SKM-1 treated with dmso at 0.1 percent for 144 hours (cell line): ENCODE data around the gene GPC1.

ENCODE experiments used
- DNase-seq: peaks from one replicate; lab custom pipeline; 2025; ENCODE audit not compliant: unreplicated experiment; lab: John Stamatoyannopoulos, UW

Gene GPC1

DNA sequence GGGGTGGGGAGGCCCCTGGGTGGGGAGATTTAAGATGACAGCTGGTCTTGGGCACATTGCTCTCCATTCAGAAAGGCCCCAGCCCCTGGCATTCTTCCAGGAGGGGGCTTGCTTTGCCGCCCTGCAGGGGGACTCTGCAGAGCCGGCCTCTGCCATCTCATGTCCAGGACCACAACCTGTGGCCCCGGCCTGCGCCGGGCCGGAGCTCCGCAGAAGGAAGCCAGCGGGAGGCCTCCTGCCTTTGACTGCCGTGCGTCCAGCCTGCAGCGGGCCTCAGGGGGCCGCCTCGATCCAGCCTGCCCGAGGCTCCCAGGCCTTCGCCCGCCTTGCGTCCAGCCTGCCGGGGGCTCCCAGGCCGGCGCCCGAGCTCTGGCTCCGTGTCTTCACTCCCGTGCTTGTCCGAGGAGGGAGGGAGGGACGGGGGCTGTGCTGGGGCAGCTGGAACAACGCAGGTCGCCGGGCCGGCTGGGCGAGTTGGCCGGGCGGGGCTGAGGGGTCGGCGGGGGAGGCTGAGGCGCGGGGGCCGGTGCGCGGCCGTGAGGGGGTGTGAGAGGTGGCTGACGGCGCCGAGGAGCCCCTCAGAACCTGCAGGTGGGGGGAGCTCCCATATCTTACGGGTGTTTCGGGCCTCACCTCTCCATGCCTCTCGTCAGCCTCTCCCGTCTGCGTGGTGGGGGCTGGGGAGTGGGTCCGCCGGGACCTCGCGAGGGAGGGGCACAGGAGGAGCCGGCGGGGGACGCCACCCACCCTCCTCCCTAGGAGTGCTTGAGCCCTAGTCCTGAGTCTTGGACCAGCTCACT is 20.4 kb downstream of the GPC1 start:
- no peak for DNase-seq

- DNase-seq = no peak
Observed at GRCh38 chr2:240456447-240457222, 21.2 kb downstream of the GPC1 start.

- no peak for DNase-seq
Observed at GRCh38 chr2:240457223-240458043, 22.0 kb downstream of the GPC1 start.

GRCh38 chr2:240458044-240458899 is 22.8 kb downstream of the GPC1 start:
- no peak for DNase-seq

- no peak for DNase-seq
Observed at GRCh38 chr2:240458900-240459391, 23.5 kb downstream of the GPC1 start.

DNA sequence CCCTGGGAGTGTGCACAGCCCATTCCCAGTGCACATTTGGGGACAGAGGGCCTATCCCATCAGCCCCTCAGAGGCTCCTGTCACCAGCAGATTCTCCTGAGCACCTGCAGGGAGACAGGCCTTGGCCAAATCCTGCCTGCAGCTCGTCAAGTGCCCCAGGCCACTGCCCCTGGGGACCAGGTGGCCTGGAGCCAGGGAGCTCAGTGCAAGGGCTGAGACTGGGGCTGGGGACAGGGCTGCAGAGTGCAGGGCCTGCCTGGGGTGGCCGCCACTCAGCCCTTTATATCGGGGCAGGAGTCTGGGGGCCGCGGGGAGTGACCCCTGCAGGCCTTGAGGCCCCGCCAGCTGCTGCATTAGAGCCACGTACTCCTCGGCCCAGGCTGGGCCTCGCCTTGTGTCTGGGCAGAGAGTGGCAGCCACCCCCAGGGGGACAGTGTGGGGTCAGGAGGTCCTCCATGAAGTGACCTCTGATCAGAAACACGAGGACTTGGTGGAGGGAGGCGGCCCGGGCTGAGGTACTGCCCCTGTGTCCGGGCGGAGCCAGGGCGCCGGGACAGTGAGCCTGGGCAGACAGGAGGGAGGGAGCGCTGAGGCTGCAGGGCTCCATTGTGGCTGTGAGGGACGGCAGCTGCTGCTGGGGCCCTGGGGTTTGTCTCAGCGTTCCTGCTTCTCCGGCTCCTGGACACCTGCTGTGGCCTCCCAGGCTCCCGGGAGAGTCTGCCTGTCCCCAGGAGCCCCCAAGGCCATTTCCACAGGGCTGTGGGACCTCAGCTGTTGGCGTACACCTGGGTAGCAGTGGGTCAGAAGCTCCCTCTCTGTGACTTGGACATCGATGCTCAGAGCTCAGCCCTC is 24.2 kb downstream of the GPC1 start:
- DNase-seq = no peak

- DNase-seq = no peak
Observed at GRCh38 chr2:240460253-240460711, 24.8 kb downstream of the GPC1 start.

GRCh38 chr2:240460781-240461431 is 25.4 kb downstream of the GPC1 start:
- DNase-seq = no peak

- DNase-seq = no peak
Observed at GRCh38 chr2:240461471-240462072, 26.1 kb downstream of the GPC1 start.

- no peak for DNase-seq
Observed at GRCh38 chr2:240462073-240462706, 26.7 kb downstream of the GPC1 start.

GRCh38 chr2:240462707-240463273 is 27.3 kb downstream of the GPC1 start:
- DNase-seq = no peak

DNA sequence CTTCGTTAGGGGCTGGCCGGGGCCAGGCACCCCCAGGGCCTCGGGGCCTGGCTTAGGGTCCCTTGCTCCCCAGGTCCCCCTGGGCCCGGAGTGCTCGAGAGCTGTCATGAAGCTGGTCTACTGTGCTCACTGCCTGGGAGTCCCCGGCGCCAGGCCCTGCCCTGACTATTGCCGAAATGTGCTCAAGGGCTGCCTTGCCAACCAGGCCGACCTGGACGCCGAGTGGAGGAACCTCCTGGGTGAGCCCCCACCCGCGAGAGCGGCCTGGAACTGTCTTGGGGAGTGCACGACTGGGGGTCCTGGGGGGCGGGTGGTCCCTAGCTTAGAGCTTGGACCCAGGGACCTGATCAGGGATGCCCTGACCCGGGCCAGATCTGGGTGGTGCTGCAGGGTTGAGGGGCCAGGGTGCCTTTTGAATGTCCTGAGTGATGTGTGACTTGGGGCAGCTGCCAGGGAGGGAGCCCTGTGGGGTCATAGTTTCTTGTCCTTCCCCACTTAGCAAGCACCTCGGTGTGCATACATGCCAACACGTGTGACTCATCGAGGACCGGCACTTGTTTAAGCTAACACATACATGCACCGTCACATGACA is 27.9 kb downstream of the GPC1 start:
- DNase-seq = no peak

- no peak for DNase-seq
Observed at GRCh38 chr2:240463866-240464481, 28.5 kb downstream of the GPC1 start.

DNA sequence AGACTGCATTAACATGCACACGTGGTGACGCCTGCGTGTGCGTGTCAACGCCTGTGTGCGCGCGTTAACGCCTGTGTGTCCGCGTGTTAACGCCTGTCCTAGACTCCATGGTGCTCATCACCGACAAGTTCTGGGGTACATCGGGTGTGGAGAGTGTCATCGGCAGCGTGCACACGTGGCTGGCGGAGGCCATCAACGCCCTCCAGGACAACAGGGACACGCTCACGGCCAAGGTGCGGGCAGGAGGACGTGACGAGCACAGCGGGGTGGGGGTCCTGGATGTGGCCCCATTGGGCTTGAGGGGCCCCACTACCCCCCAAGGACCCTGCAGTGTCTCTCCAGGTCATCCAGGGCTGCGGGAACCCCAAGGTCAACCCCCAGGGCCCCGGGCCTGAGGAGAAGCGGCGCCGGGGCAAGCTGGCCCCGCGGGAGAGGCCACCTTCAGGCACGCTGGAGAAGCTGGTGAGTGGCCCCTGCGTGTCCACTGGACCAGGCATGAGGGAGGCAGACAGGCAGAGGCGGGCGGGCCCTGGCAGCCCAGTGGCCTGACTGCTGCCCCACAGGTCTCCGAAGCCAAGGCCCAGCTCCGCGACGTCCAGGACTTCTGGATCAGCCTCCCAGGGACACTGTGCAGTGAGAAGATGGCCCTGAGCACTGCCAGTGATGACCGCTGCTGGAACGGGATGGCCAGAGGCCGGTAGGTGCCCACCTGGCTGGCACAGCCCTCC is 29.2 kb downstream of the GPC1 start:
- DNase-seq = no peak

GRCh38 chr2:240465268-240465764 is 29.9 kb downstream of the GPC1 start:
- no peak for DNase-seq
